Measurements from ENCODE around the gene KRTAP4-1.
A peak's percentile ranks its signal among the peaks of the same experiment; 100 is the strongest.
"Not testable (repeated sequence)": the region's sequence is repeated elsewhere in the genome, so short reads cannot be mapped to it uniquely, and the experiment has no call there.

KRTAP4-1 gene

DNA sequence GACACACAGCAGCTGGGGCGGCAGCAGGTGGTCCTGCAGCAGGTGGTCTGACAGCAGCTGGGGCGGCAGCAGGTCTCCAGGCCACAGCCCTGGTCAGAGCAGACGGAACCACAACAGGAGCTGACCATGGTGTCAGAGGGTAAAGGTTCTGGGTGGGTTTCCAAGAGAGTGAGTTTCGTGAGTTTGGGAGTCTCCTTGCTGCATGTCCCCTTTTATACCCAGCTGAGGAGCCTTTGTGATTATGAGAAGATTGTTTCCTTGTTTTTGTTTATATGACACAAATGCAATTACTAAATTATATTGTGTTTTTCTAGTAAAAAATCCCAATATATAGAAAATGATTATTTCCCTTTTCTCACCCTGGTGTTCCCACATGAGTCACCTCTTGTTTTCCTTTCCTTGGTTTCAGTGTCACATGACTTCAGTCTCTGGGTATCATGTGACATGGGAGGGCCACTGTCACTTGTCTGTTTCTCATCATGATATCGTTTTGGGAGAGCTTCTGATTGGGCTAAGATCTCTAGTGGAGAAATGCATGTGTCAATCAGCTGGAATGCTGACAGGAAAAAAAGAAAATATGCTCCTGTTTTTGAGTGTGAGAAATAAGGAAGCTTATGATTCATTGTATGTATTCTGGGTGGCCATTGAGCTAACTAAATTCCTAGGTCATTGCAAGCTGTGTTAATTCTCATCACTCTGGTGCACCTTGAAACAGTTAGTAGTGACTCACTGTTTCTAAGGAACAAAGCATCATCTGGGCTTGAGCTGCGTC, 44.2 kb downstream of the KRTAP4-1 start, which contains the start of gene KRTAP4-6:
Gene KRTAP4-6, minus strand, starts transcription at position 185 of the 772 bp plus-strand sequence. Its CDS starts 57 bp downstream, at position 128.
- no peak within 1 kb of the TSS for H3K4me3 ChIP-seq (ENCODE audit: low read depth, low read length)
- TF ChIP-seq, protein P1, sequence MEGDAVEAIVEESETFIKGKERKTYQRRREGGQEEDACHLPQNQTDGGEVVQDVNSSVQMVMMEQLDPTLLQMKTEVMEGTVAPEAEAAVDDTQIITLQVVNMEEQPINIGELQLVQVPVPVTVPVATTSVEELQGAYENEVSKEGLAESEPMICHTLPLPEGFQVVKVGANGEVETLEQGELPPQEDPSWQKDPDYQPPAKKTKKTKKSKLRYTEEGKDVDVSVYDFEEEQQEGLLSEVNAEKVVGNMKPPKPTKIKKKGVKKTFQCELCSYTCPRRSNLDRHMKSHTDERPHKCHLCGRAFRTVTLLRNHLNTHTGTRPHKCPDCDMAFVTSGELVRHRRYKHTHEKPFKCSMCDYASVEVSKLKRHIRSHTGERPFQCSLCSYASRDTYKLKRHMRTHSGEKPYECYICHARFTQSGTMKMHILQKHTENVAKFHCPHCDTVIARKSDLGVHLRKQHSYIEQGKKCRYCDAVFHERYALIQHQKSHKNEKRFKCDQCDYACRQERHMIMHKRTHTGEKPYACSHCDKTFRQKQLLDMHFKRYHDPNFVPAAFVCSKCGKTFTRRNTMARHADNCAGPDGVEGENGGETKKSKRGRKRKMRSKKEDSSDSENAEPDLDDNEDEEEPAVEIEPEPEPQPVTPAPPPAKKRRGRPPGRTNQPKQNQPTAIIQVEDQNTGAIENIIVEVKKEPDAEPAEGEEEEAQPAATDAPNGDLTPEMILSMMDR (conservative IDR thresholded peaks at IDR 0.05; ENCODE audit: low read depth, low read length) = no peak
- DNase-seq (ENCODE audit: low read depth) = peak; percentile 54

DNA sequence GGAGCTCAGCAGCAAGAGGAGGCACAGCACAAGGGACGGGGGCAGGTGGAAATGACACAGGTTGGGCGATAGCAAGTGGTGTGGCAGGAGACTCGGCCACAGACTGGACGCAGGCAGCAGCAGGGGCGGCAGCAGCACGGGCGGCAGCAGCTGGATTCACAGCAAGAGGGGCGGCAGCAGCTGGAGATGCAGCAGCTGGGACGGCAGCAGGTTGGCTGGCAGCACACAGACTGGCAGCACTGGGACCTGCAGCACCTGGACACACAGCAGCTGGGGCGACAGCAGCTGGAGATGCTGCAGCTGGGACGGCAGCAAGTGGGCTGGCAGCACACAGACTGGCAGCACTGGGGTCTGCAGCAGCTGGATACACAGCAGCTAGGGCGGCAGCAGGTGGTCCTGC, 44.8 kb downstream of the KRTAP4-1 start:
- DNase-seq (ENCODE audit: low read depth); H3K4me3 ChIP-seq (ENCODE audit: low read depth, low read length): not testable (repeated sequence)
